SHP77 treated with DMSO at 0.1 percent for 48 hours (cell line): ENCODE measurements around the gene TMC4.
A peak's percentile ranks its signal among the peaks of the same experiment; 100 is the strongest.
"Not testable (repeated sequence)": the region's sequence is repeated elsewhere in the genome, so short reads cannot be mapped to it uniquely, and the experiment has no call there.

Experiments used
- DNase-seq: peaks from one replicate; lab custom pipeline; 2025; lab: John Stamatoyannopoulos, UW

The TMC4 gene

GRCh38 chr19:54179921-54180461 is 7.0 kb upstream of the TMC4 start:
- DNase-seq = no peak

GRCh38 chr19:54179262-54179852 is 6.4 kb upstream of the TMC4 start:
- no peak for DNase-seq

DNA sequence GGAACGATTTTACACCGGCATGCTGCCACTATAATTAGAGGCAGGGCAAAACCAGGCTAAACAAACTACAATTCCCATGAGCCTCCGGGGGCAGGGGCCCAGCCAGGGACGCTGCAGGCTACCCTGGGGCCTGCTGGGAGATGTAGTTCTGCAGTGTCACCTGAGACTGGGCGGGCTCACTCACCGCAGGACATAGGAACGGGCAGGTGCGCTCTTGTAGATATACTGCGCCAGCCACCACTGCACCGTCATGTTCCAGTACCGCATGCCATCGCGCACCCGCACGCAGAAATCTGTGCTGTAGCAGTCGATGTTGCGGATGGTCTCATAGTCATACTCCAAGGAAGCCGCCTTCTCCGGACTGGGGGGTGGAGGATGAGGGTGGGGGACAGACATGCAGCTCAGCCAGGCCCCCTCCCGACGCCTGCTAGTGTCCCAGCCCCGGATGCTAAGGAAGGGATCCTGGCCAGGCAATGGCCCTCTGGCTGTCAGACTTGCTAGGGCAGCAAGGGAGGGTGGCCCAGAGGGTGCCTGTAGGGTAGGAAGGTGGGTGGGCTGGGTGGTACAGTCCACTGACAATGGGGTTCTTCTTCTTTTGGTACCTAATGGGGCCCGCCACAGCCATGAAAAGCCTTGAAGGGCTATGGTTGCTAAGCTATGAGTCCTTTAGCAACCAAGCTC is 5.8 kb upstream of the TMC4 start:
- no peak for DNase-seq

GRCh38 chr19:54173951-54174834 is 1.2 kb upstream of the TMC4 start:
- no peak for DNase-seq

DNA sequence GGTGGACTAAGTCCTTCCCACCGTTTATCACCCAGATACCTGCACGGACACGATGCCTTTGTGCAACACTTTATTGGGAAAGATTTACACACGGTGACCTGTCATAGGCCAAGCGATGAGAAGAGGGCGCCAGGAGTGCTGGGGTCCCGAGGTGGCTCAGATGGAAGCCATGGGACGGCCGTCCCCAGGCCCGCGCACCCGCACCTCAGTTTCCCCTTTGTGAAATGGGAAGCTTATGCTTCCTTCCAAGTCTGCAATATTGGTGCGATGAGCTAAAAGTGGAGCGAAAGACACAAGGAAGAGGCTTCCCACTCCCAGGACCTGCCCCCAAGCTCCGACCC is 369 bp upstream of the TMC4 start:
- DNase-seq = no peak

- not testable (repeated sequence) for DNase-seq
Measured at GRCh38 chr19:54171736-54172431, 1.1 kb downstream of the TMC4 start.

- DNase-seq = no peak
Measured at GRCh38 chr19:54169149-54169740, 3.7 kb downstream of the TMC4 start.

DNA sequence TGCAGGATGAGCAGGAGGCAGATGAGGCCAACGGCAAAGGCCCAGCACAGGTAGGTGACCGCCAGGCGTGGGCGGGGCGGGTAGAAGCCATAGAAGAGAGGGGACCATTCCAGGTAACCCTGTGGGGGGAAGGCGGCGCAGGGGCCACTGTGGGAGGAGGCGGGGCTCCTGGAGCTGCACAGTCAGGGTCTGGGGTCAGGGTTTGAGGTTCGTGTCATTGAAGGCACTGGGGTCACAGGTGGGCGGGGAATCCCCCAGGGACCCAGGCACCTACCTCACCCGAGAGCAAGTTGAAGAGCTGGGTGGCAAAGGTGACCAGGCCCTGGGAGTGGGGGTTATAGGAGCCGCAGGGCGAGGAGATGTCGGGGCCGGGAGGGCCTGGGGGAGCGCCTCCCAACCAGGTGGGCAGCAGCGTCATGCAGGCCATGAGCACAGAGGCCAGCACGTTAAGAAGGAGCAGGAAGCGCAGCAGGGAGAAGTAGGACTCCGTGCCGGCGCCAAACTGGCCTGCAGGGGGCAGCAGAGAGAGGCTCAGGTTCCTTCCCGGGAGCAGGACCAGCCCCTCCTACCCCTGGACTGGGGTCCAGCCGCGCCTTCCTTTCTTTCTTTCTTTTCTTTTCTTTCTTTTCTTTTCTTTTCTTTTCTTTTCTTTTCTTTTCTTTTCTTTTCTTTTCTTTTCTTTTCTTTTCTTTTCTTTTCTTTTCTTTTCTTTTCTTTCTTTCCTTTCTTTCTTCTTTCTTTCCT is 4.6 kb downstream of the TMC4 start:
- peak; percentile 45 for DNase-seq

GRCh38 chr19:54165222-54165621 is 7.7 kb downstream of the TMC4 start:
- no peak for DNase-seq

DNA sequence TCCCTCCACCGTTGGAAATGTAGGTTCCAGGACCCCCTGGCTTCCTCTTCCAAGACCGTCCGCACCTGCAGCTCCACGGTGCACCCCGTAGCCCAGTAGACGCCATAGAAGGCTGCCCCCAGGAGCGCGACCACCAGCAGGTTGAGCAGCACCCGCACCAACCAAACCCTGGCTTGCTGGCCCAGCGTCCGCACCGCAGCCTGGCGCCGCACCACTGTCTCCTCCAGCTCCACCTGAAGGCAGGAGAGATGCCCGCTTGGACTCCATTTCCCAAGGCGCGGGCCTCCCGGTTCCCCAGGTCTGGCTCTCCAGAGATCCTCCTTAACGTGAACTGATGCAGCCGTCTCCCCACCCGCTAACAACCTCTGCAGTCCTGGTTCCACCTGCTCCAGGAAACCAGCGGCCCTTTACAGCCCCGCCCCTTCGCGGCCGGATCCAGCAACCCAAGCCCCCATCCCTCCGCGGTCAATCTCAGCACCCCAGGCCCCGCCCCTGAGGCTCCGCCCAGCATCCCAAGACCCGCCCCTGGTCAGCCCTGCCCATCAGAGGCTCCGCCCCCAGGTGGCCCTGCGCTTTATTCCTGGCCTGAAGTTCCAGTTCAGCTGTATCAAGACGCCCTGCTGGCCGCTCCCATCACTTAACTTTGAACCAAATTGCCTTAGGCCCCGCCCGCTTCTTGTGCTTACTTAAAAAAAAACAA is 8.4 kb downstream of the TMC4 start:
- DNase-seq = no peak

DNA sequence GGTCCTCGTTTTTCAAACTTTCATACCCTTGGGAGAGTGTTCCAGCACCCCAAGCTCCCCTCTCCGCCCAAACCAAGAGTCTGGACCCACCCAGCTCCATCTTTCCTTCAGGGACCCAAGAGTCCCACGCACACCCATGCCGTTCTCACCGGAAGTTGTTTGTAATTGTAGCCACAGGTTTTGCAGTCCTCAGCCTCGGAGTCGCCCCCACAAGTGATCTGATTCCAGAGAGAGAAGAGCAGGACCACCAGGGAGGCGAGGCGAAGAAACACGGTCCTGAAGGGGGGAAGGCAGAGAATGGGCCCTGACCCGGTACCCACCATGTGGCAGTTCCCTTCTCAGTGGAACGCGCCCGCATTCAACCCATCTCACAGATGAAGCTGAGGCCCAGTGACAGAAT is 10.1 kb downstream of the TMC4 start:
- DNase-seq = no peak

- DNase-seq = peak; percentile 53
Measured at GRCh38 chr19:54162241-54162805, 10.6 kb downstream of the TMC4 start.

DNA sequence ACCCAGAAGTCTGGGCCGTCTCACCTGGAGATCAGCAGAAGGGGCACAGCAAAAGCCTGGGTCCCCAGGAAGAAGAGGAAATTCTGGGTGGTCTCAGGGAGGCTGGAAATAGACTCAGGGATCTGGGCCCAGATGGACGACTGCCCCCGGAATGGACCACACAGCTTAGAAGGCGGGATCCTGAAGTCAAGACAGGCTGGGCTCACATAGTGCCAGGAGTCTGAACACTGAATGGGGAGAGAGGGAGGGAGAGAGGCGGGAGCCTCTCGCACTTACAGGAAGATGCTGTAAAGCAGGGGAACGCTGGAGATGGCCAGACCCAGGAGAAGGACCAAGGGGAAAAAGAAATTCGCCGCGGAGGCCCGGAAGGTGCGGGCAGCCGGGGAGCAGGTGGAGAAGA is 12.1 kb downstream of the TMC4 start:
- DNase-seq = no peak

DNA sequence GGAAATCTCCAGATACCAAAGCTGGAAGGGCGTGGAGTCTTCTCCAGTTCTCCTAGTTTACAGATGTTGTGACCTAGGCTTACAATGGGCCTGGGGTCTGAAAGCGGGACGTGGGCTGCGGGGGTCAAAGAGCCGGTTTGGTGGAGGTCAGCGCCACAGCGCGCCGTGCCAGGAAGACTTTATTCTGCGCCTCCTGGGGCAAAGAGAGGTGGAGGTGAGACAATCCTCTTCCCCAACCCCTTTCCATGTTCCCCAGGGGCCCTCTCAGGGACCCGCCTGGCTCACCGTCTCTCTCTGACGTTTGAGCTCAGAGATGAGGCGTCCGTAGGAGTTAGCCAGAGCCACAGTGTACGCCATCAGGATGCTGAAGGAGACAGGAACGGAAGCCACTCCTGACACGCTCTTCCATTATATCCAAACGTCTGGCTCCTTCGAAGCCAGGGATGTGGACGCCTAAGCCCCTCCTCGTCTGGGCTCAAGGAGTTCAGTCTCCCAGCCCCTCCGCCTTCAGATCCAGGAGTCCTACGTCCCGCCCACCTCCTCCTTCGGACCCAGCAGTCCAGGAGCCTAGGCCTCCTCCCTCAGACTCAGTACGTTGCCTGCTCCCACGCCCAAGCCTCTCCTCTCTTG is 12.7 kb downstream of the TMC4 start:
- no peak for DNase-seq

- peak; percentile 99 for DNase-seq
Measured at GRCh38 chr19:54159352-54160181, 13.4 kb downstream of the TMC4 start, which contains the start of gene LENG1. TSS of gene LENG1 (minus strand) at chr19:54159721. CDS start at chr19:54159695, 26 bp downstream.

DNA sequence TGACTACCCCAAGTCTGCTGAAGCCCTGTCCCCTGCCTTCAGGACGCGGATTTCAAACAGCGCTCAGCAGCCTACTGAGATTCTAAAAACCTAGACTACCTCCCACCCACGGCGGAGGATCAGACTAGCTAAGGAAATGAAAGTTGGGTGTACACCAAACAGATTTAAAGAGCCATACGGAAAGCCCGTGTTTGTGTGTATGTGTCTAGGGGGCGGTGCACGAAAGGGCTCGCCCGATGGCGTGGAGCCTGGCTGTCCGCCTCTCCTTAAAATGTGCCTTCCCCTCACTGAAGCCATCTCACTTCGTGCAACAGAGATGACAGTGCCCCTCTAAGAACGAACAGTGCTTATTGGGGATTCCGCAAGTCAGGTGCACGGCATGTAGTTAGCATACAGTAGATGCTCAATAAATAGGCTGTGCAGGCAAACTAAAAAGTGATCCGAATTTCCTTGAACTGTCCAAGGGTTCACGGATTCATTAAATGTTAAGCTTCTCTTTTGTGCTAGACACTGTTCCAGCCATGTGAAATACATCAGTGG is 14.1 kb downstream of the TMC4 start:
- no peak for DNase-seq

DNA sequence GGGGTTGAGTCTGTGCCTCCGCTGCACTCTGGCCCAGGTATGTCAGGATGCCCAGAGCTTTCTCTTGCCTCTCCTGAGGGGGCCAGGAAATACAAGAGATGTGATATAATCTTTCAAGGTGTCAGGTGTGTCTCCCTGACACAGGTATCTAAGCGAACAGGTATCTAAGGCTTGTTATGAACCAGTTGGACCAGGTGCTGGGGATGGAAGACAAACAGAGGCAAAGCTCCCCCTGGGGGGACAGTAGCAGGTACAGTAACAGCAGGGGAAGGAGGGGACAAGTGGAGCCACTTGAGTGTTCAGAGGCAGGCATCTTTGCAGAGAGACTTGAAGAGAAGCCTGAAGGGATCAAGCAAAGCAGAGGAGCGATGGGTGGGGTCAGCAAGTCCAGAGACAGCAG is 16.0 kb downstream of the TMC4 start:
- no peak for DNase-seq

GRCh38 chr19:54156490-54156889 is 16.5 kb downstream of the TMC4 start:
- no peak for DNase-seq
